ENCODE results near the gene ATP6V0B.

- TF ChIP-seq ZNF644 (tag; IDR thresholded peaks at IDR 0.05; ENCODE audit: low read depth) = no peak
- TF ChIP-seq E2F4 (CRISPR knock-in tag; IDR thresholded peaks at IDR 0.05; ENCODE audit: low read depth) = no peak
- no peak for TF ChIP-seq WHSC1 (IDR thresholded peaks at IDR 0.05; ENCODE audit: low read length)
- TF ChIP-seq HNRNPUL1 (IDR thresholded peaks at IDR 0.05; ENCODE audit: low read length) = no peak
- TF ChIP-seq TCF3 (CRISPR knock-in tag; IDR thresholded peaks at IDR 0.05) = no peak
- no peak for TF ChIP-seq MAX (CRISPR knock-in tag; IDR thresholded peaks at IDR 0.05)
- no peak for TF ChIP-seq CBX5 (IDR thresholded peaks at IDR 0.05; ENCODE audit: borderline replicate concordance, low read depth)
- TF ChIP-seq TCF15 (CRISPR knock-in tag; IDR thresholded peaks at IDR 0.05) = no peak
- no peak for TF ChIP-seq CTCF (IDR thresholded peaks at IDR 0.05 in 2 of 3, conservative IDR thresholded peaks at IDR 0.05 in 1 of 3; ENCODE audit: insufficient read depth in 2 of 3, low read depth in 1 of 3, low read length in 3 of 3)
- TF ChIP-seq HDGF (IDR thresholded peaks at IDR 0.05) = peak; percentile 70; the same call in 1 of the 2 replicates
- no peak for TF ChIP-seq EP300 (IDR thresholded peaks at IDR 0.05; ENCODE audit: low read length)
- TF ChIP-seq MAFF (IDR thresholded peaks at IDR 0.05; ENCODE audit: low read length) = no peak
Measured at GRCh38 chr1:43980255-43981134, 5.7 kb downstream of the ATP6V0B start.

Data from K562 (cell line).